ENCODE results near the gene BCAS1. TPM values are rescaled to one million over a fixed set of nuclear protein-coding genes. Genes with fewer than 3 reads are reported as not detected.

Gene BCAS1
- total and polyA plus RNA-seq, 7 experiments from 2014 or later = 0.05 to 0.16 (median 0.10) TPM; not detected in 4

DNA sequence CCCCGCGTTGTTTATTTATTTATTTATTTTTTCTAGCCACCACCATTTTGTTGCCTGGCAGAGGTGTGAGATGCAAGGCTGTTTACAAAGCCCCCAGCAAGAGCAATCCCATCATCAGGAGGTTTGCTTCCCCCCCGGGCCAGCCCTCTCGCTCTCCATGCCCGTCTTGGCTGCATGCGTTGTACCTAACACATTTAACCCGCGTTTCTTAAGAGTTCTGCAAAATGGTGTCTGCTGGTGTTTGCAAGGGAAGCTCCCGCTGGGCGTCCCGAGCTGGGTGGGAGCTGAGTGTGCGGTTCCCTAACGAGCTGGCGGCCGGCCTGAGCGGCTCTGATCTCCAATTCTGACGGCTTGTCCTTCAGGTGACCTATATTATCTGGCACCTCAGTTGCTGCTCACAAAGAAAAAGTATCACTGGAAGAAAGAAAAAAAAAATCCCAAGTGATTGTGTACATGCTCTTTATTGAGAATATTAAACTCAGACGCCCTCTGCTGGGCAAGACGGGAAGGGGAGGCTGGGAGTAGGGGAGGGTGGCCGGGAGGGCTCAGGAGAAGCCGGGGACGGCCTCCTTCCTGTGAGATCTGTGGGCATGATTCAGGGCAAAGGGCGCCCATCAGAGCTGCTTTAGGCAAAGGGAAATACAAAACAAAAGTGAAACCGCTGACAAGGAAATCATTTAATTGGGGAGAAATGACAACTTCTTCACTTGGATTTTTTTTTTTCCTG, 154.8 kb downstream of the BCAS1 start:
- H3K4me3 ChIP-seq (ENCODE audit: low read length) = peak overlapping the region; percentile 79
- peak overlapping the region; percentile 70 for H3K27ac ChIP-seq (ENCODE audit: low read depth, low read length)
- H3K9me3 ChIP-seq (ENCODE audit: control insufficient read depth in 2 of 3, low read length in 3 of 3) = no peaks in the 10 kb centered on the region
- ChIA-PET POLR2A (interaction anchor here (0.5 to 2.9 kb wide), 21 partner anchors 10 to 345 kb away, joined by 3 to 23 read pairs (median 4); no protein-coding TSS in a partner anchor), CTCF (interaction anchor here (0.6 to 4.8 kb wide), 40 partner anchors 8 to 887 kb away, joined by 3 to 54 read pairs (median 5); no protein-coding TSS in a partner anchor)
- intact Hi-C loops (cut with micrococcal nuclease) = loop anchor here (1.0 to 5.0 kb wide), 15 partner anchors 16 to 337 kb away; no protein-coding TSS in a partner anchor
- H3K27ac Mint-ChIP-seq = peak overlapping the region; percentile 82 to 95 (median 90)
- H3K4me1 ChIP-seq (ENCODE audit: control insufficient read depth in 2 of 2, insufficient read depth in 2 of 2, low read length in 2 of 2) = peaks cover 5 to 7% of the 10 kb centered on the region in 2 donors
- H3K27me3 Mint-ChIP-seq = no peaks in the 10 kb centered on the region
- peaks cover 0 to 1% (median 0%) of the 10 kb centered on the region in 11 donors for H3K9me3 Mint-ChIP-seq
- ATAC-seq (peak; percentile 99), DNase-seq (peak; percentile 70 to 90 (median 88))
- peaks cover 15 to 37% (median 23%) of the 10 kb centered on the region in 7 donors for H3K4me1 Mint-ChIP-seq
- H3K36me3 Mint-ChIP-seq = peaks cover 0 to 3% (median 0%) of the 10 kb centered on the region in 5 donors
- H3K27me3 ChIP-seq (ENCODE audit: control insufficient read depth in 2 of 2, insufficient read depth in 2 of 2, low read length in 2 of 2) = no peaks in the 10 kb centered on the region
- peak overlapping the region; percentile 88 to 97 (median 94) for H3K4me3 Mint-ChIP-seq
- H3K36me3 ChIP-seq (ENCODE audit: control insufficient read depth in 2 of 3, insufficient read depth in 3 of 3, low read length in 3 of 3) = no peaks in the 10 kb centered on the region

DNA sequence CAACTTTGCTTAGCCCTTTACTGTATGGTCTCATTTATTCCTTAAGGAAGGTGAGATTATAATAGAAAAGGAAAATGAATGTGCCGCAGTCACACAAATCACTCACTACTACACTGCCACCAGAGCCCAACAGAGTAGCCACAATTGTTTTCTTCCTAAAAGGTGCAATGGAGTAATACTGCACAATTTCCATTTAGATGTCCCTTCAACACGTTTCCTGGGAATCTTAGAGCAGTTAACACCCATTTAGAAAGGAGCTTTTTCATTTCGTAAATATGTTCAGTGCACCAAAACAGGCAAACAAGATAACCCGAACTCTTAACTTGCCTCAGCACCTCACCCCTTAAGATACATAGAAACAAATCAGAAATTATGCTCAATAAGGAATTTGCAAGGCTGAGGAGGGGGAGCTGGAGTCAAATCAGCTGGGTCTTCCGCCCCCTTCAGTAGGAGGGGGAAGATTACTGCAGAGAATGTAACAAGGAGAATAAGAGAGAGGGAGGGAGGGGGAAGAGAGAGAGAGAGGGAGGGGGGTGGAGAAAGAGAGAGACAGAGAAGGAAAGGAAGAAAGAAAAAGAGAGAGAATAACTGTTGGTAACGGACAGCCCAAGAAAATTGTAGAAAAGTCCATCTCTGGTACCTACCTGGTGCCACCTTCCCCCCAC, 155.5 kb downstream of the BCAS1 start:
- H3K27ac Mint-ChIP-seq = peak overlapping the region; percentile 76 to 95 (median 90)
- H3K4me1 Mint-ChIP-seq = peaks cover 15 to 37% (median 23%) of the 10 kb centered on the region in 7 donors
- Histone ChIP-seq H3K27ac (ENCODE audit: low read depth, low read length) (peak overlapping the region; percentile 70), H3K4me3 (ENCODE audit: low read length) (peak overlapping the region; percentile 79), H3K9me3 (ENCODE audit: control insufficient read depth in 2 of 3, low read length in 3 of 3) (no peaks in the 10 kb centered on the region), H3K4me1 (ENCODE audit: control insufficient read depth in 2 of 2, insufficient read depth in 2 of 2, low read length in 2 of 2) (peaks cover 5 to 7% of the 10 kb centered on the region in 2 donors), H3K36me3 (ENCODE audit: control insufficient read depth in 2 of 3, insufficient read depth in 3 of 3, low read length in 3 of 3) (no peaks in the 10 kb centered on the region), H3K27me3 (ENCODE audit: control insufficient read depth in 2 of 2, insufficient read depth in 2 of 2, low read length in 2 of 2) (no peaks in the 10 kb centered on the region)
- POLR2A ChIA-PET = interaction anchor here (0.7 to 2.9 kb wide), 10 partner anchors 11 to 335 kb away, joined by 3 to 23 read pairs (median 6); no protein-coding TSS in a partner anchor
- DNase-seq (no peak), ATAC-seq (no peak)
- no peaks in the 10 kb centered on the region for H3K27me3 Mint-ChIP-seq
- intact Hi-C loops (cut with micrococcal nuclease) = loop anchor here (1.0 to 5.0 kb wide), 15 partner anchors 16 to 337 kb away; no protein-coding TSS in a partner anchor
- H3K9me3 Mint-ChIP-seq = peaks cover 0 to 1% (median 0%) of the 10 kb centered on the region in 11 donors
- H3K4me3 Mint-ChIP-seq = peak overlapping the region; percentile 88 to 97 (median 94)
- CTCF ChIA-PET = interaction anchor here (0.6 to 4.8 kb wide), 26 partner anchors 13 to 886 kb away, joined by 3 to 54 read pairs (median 6); no protein-coding TSS in a partner anchor
- H3K36me3 Mint-ChIP-seq = peaks cover 0 to 5% (median 0%) of the 10 kb centered on the region in 5 donors

DNA sequence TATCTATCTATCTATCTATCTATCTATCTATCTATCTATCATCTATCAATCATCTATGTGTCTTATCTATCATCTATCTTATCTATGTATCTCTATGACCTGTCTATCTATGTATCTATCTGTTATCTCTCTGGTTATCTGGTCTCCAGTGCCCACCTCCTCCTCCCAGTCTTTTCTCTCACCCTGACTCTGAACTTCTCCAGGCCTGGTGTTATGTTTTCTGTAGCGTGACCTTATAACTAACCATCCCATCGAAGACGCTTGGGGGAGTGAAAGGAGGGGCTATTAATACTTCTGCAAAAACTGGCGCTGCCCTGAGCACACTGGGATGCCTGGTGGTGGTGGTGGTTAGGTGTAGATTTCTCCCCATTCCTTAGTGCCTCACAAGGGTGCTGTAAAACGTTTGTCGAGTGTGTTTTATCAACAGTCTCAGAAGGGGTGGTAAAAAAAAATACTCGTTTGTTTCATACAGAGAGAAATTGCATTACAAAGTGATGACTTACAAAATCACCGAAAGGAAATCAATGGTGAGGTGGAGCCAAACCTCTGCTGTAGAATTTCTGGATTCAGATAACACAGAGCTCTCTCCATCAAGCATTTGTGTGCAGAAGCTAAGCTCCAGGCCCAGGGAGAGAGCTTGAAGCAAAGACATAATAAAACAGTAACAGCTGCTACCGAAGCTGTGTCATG, 156.2 kb downstream of the BCAS1 start:
- Mint-ChIP-seq H3K36me3 (peaks cover 0 to 5% (median 0%) of the 10 kb centered on the region in 5 donors), H3K4me1 (peaks cover 15 to 37% (median 24%) of the 10 kb centered on the region in 7 donors), H3K27ac (peak overlapping the region in 6 of 9 donors; percentile 76 to 93 (median 86)), H3K4me3 (peak overlapping the region in 9 of 10 donors; percentile 59 to 97 (median 93)), H3K27me3 (no peaks in the 10 kb centered on the region), H3K9me3 (peaks cover 0 to 1% (median 0%) of the 10 kb centered on the region in 11 donors)
- ChIA-PET CTCF (interaction anchor here (0.6 to 4.8 kb wide), 14 partner anchors 15 to 334 kb away, joined by 3 to 54 read pairs (median 8); no protein-coding TSS in a partner anchor), POLR2A (interaction anchor here (0.7 to 2.9 kb wide), 5 partner anchors 13 to 332 kb away, joined by 4 to 23 read pairs (median 7); no protein-coding TSS in a partner anchor)
- Histone ChIP-seq H3K36me3 (ENCODE audit: control insufficient read depth in 2 of 3, insufficient read depth in 3 of 3, low read length in 3 of 3) (no peaks in the 10 kb centered on the region), H3K4me1 (ENCODE audit: control insufficient read depth in 2 of 2, insufficient read depth in 2 of 2, low read length in 2 of 2) (peaks cover 5 to 7% of the 10 kb centered on the region in 2 donors), H3K4me3 (ENCODE audit: low read length) (no peak overlapping the region), H3K9me3 (ENCODE audit: control insufficient read depth in 2 of 3, low read length in 3 of 3) (no peaks in the 10 kb centered on the region), H3K27ac (ENCODE audit: low read depth, low read length) (no peak overlapping the region), H3K27me3 (ENCODE audit: control insufficient read depth in 2 of 2, insufficient read depth in 2 of 2, low read length in 2 of 2) (no peaks in the 10 kb centered on the region)
- intact Hi-C loops (cut with micrococcal nuclease) = loop anchor here (2.0 kb wide), 3 partner anchors 27 to 207 kb away; no protein-coding TSS in a partner anchor
- DNase-seq (no peak), ATAC-seq (no peak)

DNA sequence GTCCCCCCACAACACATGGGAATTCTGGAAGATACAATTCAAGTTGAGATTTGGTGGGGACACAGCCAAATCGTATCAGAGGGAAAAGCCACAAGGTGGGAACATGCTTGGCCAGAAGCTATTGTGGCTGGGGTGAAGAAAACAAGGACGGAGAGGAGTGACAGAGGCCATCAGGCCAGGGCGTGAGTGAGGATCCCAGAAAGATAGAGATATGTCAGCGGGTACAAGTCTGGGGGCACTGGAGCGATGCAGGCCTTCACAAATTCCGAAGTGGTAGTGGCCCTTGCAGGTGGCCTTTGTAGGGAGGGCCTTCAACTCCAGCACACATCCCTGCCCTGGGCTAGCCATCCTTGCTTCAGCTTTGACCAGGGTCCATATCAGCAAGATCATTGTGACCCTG, 159.1 kb downstream of the BCAS1 start:
- DNase-seq (no peak), ATAC-seq (no peak)
- no peaks in the 10 kb centered on the region for H3K27me3 ChIP-seq (ENCODE audit: control insufficient read depth in 2 of 2, insufficient read depth in 2 of 2, low read length in 2 of 2)
- POLR2A ChIA-PET = no interaction called here
- peaks cover 5 to 7% of the 10 kb centered on the region in 2 donors for H3K4me1 ChIP-seq (ENCODE audit: control insufficient read depth in 2 of 2, insufficient read depth in 2 of 2, low read length in 2 of 2)
- no peak overlapping the region for H3K27ac ChIP-seq (ENCODE audit: low read depth, low read length)
- Mint-ChIP-seq H3K27ac (peak overlapping the region in 4 of 9 donors; percentile 33 to 75 (median 70)), H3K9me3 (peaks cover 0 to 1% (median 0%) of the 10 kb centered on the region in 11 donors), H3K36me3 (peaks cover 0 to 4% (median 0%) of the 10 kb centered on the region in 5 donors), H3K27me3 (no peaks in the 10 kb centered on the region), H3K4me3 (no peak overlapping the region), H3K4me1 (peaks cover 21 to 43% (median 32%) of the 10 kb centered on the region in 7 donors)
- intact Hi-C loops (cut with micrococcal nuclease) = no loop called here
- H3K9me3 ChIP-seq (ENCODE audit: control insufficient read depth in 2 of 3, low read length in 3 of 3) = no peaks in the 10 kb centered on the region
- no peaks in the 10 kb centered on the region for H3K36me3 ChIP-seq (ENCODE audit: control insufficient read depth in 2 of 3, insufficient read depth in 3 of 3, low read length in 3 of 3)
- CTCF ChIA-PET = interaction anchor here (1.3 kb wide), 1 partner anchor 333 kb away, joined by 6 read pairs; no protein-coding TSS in a partner anchor
- no peak overlapping the region for H3K4me3 ChIP-seq (ENCODE audit: low read length)

DNA sequence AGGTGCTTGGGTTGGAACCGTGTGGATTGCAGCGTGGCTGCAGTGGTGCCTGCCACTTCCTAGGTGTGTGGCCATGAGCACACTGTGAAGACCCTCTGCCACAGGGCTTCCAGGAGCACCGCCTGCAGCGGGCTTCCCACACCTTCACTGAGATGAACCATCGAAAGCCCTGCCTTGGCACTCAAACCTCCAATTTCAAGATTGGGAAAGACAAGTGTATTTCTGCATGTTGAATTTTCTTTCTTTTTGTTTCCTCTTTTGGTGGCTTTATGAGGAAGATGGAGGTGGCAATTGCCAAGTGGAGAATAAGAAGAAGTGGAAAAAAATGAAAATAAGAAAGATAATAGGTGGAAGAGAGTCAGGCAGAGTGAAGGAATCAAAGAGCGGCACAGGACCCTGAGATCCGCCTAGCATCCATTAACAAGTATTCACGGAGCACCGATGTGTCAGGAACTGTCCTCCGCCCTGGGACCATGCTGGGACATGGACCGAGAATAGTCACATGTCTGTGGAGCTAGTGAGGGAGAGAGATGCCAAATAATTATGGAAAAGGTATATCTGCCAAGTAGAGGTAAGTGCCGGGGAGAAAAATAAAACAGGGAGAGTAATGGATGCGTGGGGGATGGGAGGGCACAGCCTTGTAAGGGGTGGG, 159.9 kb downstream of the BCAS1 start:
- no peaks in the 10 kb centered on the region for H3K27me3 ChIP-seq (ENCODE audit: control insufficient read depth in 2 of 2, insufficient read depth in 2 of 2, low read length in 2 of 2)
- CTCF ChIA-PET = no interaction called here
- Mint-ChIP-seq H3K4me1 (peaks cover 14 to 44% (median 27%) of the 10 kb centered on the region in 7 donors), H3K9me3 (peaks cover 0 to 1% (median 0%) of the 10 kb centered on the region in 11 donors), H3K4me3 (no peak overlapping the region), H3K27ac (peak overlapping the region in 3 of 9 donors; percentile 17 to 75 (median 71)), H3K27me3 (no peaks in the 10 kb centered on the region), H3K36me3 (peaks cover 0 to 5% (median 0%) of the 10 kb centered on the region in 5 donors)
- no peak for DNase-seq
- no peak for ATAC-seq
- intact Hi-C loops (cut with micrococcal nuclease) = no loop called here
- POLR2A ChIA-PET = no interaction called here
- no peak overlapping the region for H3K27ac ChIP-seq (ENCODE audit: low read depth, low read length)
- peaks cover 0 to 7% of the 10 kb centered on the region in 2 donors for H3K4me1 ChIP-seq (ENCODE audit: control insufficient read depth in 2 of 2, insufficient read depth in 2 of 2, low read length in 2 of 2)
- H3K4me3 ChIP-seq (ENCODE audit: low read length) = no peak overlapping the region
- no peaks in the 10 kb centered on the region for H3K36me3 ChIP-seq (ENCODE audit: control insufficient read depth in 2 of 3, insufficient read depth in 3 of 3, low read length in 3 of 3)
- no peaks in the 10 kb centered on the region for H3K9me3 ChIP-seq (ENCODE audit: control insufficient read depth in 2 of 3, low read length in 3 of 3)

Measured in naive thymus-derived CD4-positive, alpha-beta T cell (primary cell).